GM11168 (cell line): ENCODE data around the gene MAP6.
"Not testable (repeated sequence)": the region's sequence is repeated elsewhere in the genome, so short reads cannot be mapped to it uniquely, and the experiment has no call there.

Source experiments
- in situ Hi-C: fragments of 300-500 bp; cut with MboI; formaldehyde crosslinking; loops from one replicate; pipeline ENCODE4 v1.12.0; 2022; ENCODE audit warnings: low sequenced_read_pairs; ENCODE audit not compliant: unreplicated experiment

MAP6 gene

DNA sequence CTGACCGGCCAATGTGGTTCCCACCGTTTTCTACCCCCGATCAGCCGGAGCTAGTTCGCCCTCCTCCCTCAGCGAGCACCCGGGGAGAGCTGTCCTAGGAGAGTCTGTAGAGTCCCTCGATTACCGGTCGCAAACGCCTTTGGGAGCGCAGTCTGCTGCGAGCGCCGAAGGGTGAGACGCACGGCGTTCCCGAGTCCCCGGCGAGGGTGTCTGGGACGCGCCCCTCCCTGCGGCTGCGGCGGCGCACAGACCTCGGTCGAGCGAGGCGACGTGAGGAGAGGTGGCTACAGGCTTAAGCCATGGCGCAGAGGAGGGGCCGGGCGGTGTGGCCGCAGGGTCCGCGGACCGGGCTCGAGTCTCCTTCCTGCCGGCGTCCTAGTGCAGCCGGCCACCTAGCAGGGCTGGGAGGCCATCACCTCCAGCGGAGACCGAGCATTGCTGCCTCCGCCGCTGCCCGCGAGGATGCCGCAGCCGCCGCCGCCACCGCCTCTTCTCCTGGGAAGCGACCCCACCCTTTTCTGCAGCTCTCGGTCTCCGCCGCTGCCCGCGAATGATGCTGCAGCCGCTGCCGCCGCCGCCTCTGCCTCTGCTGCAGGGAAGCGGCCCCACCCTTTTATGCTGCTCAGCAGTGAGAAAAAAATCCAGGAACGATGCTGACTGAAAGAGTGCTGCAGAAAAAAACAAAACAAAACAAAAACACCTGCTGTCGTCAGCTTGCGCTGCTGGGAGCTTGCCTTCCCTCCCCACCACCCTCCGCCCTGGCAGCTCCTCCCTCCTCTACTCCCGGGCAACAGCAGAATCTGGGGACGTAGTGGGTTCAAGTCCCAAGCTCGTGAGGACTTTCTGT, at the start of gene MAP6:
MAP6 (minus strand) TSS at position 588 of the 847 bp plus-strand sequence. CDS start 669 bp downstream, outside the sequence.
- in situ Hi-C loops, result no loop called here

DNA sequence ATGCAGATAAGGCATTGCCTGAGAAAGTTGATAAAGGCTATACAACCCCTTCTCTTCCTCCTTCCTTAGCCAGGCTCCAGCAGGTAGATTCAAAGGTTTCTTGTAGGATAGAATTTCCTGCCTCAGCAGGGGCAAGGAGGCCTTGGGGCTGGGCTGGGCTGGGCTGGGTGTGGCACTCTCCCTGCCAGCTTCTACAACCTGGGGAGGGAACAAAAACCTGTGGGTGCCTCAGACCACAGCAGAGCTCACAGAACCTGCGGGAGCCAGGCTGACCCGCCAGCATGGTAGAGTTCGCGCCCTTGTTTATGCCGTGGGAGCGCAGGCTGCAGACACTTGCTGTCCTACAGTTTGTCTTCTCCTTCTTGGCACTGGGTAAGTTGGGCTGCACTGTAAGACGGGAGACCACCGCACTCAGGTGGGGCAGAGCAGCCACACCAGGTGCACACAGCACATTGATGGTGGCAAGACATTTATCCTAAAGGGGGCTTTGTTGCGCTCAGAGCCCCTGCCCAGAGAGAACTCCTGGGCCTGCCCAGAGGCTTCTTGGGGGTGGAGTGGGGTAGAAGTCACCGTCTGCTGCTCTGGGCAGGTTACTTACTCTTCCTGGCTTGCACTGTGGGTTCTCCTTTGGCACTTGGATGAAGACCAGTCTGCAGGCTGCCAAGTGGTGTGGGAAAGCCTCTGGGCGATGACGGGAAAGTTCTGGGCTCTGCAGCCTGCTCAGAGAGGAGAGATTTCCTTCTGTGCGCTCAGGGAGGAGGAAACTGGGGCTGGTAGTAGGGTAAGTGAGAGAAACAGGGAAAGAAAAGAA, 49.0 kb upstream of the MAP6 start, which contains the start of gene MOGAT2:
MOGAT2 (plus strand) TSS at position 231 of the 811 bp plus-strand sequence; CDS start at position 282, 51 bp downstream.
- in situ Hi-C loops, result no loop called here

DNA sequence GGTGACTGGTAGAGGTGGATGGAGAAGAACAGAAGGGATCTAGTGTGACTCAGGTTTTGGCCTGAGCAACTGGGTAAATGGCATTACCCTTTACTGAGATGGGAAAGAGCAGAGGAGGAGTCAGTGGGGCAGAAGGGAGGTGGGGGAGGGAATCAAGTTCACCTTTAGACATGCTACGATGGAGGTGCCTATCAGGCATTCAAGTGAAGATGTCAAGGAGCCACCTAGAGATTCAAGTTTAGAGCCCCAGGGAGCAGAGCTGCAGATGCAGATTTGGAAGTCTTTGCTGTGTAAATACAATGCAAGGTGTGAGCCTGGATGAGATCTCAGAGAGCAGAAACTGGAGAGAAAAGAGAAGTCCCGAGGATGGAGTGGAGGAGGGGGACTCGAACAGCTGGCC, 47.8 kb upstream of the MAP6 start:
- in situ Hi-C loops, result no loop called here

DNA sequence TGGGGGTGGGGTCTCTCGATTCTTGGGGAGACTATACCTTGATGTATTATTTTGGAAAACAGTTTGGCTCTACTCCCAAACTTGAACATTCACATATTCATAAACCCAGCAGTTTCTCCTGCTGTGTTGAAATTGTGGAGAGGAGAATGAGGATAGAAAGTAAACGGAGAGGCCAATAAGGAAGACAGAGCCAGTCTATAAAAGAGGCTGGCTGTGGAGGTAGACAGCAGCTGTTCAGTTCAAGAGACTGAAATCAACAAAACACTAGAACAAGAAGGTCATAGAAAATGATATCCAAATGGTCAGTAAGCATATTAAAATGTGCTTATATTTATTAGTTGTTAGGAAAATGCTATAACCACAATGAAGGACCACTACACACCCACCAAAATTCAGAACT, 46.9 kb upstream of the MAP6 start:
- in situ Hi-C loops, result no loop called here

DNA sequence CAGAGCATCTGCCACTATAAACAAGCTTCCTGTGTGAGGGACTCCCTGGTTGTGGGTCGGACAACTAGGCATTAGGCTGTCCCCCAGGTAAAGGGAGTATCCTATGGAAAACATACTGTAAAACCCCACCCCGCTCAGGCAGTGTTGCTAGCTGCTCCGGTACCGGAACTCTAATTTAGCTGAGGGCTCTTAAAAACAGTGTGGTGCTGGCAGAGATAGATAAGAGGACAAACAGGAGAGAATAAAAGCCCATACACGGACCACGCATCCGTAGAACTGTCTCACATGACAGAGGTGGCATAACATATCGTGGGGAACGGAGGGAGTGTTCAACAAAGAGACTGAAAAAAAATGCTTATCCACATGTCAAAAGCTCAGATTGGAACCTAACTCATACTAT, 45.4 kb upstream of the MAP6 start:
- in situ Hi-C loops, result no loop called here

DNA sequence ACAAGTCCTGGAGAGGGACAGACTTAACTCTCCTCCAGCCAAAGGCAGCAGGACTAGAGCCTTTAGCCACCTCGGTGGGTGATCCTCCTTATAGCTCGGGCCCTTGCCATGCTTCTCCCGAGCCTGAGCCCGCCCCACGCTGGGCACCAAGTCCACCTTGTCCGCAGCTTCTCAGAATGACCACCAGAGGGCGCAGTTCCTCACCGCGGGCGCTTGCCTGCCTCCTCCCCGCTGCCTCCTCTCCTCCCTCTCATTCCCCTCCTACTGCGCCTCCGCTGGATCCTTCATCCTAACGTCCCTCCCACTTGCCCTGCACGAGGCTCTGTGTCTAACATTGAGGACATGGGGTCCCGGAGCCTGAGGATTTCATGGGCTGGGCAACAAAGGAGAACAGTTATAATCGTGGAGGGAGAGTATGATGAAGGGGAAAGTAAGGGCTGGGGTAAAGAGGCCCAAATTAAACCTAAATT, 37.5 kb upstream of the MAP6 start:
- in situ Hi-C loops, result no loop called here

DNA sequence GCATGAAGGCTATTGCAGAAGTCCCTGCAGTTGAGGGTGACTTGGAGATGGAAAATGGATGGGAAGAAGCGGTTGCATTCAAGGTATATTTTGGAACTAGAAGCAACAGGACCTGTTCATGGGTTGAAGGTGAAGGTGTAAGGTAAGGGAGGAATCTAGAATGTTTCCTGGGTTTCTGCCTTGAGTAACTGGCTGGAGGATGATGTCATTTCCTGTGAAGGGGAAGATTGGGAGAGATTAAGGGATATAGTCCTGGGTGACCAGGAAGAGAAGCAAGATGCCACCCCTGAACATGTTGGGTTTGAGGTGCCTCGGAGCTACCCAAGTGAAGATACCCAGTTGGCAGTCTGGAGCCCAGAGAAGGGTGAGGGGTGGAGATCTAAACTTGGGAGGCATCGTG, 36.7 kb upstream of the MAP6 start:
- in situ Hi-C loops, result no loop called here

DNA sequence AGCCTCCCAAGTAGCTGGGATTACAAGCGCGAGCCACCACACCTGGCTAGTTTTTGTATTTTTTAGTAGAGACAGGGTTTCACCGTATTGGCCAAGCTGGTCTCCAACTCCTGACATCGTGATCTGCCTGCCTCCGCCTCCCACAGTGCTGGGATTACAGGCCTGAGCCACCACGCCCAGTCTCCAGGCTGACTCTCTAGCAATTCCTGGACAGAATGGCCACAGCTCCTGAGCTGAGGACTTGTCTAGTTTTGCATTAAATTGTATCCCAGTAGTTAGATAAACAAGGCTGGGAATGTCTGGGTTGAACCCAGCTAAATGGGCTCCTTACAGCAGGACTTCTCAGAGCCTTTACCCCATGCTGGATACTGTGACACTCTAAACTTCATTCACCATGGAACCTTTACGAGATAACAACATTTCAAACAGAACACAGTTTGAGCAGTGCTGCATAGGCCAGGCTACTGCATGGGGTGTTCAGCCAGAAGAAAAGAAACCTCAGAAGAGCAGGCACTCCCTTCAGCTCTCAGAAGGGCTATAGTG, 34.9 kb upstream of the MAP6 start:
- in situ Hi-C loops, result no loop called here

DNA sequence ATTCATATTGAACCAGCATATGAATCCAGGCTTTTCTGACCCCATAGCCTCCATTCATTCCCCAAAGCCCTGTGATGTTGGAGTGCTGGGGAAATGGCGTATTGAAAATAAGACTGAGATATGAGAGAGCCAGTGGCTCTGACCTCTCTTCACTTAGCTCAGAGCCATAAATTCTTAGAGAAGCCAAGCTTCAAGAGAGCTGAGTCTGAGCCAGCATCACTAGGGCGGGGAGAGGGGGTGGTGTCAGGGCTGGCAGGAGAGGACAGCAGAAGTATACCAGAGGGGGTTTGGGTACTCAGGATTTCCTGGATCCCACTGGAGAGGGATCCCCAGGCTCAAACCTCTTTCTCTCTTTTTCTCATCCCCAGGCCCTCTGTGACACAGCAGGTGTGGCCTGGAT, 32.1 kb upstream of the MAP6 start:
- in situ Hi-C loops, result no loop called here

DNA sequence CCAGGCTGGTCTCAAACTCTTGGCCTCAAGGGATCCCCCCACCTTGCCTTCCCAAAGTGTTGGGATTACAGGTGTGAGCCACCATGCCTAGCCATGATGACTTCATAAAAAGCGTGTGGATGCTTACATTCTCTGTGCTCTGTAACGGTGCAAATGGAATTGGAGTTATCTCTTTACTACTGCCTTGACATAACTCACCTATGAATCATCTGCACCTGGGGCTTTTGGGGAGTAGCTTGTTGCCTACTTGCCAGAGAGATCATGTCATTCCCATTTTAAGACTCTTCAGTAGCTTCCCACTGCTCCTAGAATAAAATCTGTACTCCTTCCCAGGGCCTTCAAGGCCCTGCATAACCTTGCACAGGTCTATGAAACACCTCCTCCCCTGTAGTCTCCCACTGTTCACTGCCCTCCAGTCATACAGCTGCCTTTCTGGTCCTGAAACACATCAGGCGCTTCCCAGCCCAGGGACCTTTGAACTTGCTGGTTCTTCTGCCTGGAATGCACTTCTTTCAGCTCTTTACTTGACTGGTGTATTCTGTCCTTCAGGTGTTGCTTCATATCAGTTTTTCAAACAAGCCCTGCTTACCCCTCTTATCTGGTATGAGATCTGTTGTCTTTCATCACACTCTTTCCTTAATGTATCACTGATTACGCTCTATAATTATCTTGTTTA, 29.2 kb upstream of the MAP6 start:
- in situ Hi-C loops, result no loop called here

DNA sequence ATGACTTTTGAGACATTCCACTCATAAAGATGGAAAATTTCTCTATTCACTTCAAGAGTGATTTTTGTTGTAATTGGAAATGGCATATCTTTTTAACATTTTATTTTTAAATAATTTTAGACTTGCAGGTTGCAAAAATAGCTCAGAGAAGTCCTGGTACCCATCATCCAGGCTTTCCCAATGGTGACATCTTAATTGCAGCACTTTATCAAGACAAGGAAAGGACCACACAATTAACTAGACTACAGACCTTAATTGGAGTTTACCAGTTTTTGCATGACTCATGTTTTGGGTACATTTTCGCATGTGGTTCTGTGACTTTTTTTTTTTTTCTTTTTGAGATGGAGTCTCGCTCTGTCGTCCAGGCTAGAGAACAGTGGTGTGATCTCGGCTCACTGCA, 23.0 kb upstream of the MAP6 start:
- in situ Hi-C loops, result no loop called here

DNA sequence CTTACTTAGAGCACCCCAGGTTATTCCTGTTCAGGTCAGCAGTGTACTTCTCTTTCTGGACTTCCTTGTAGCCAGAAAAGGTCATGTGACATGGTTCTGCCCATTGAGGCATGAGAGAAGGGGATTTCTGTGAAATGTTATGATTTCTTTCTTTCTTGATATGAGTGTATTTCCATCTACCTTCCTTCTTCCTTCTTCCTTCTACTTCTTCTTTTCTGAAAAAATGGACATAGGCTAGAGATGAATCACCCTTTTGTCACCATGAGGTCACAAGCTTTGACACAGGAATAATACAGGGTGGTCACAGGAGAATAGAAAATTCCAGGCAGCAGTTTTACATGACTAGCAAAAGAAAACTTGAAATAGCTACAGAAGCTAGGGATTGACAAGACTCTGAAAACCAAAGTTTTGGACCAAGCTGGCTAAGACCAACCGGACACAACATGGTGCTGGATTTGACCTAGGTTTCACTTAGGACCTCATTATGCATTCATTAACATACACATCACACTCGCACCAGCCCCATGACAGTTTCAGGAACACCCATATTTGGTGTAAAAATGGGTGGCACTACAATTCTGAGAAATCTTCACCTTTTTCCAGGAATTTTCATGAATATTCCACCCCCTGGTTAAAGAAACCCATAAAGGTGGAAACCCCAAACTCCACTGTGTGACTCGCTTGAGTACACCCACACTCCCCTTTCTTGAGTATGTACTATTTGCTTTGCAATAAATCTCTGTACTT, 21.2 kb upstream of the MAP6 start:
- in situ Hi-C loops, result no loop called here

DNA sequence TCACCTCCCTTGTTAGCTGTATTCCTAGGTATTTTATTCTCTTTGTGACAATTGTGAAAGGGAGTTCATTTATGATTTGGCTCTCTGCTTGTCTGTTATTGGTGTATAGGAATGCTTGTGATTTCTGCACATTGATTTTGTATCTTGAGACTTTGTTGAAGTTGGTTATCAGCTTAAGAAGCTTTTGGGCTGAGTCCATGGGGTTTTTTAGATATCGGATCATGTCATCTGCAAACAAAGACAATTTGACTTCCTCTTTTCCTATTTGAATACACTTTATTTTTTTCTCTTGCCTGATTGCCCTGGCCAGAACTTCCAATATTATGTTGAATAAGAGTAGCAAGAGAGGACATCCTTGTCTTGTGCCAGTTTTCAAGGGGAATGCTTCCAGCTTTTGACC, 15.0 kb upstream of the MAP6 start:
- in situ Hi-C loops, result not testable (repeated sequence)

DNA sequence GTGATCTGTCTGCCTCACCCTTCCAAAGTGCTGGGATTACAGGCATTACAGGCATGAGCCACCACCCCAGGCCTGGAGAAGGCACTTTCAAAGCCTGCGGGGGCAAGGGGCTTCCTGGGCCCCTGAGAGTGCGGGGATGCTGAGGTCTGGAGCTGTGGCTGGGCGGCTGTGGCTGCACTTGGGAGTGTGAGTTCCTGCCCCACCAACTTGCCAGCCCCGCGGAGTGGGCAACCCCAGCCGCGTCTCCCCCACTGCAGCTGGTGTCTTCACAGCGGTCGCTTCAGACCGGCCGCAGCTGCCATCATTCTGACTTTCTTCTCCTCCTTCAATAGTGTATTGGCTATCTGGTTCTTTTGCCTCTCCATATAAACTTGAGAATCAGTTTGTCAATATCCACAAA, 10.7 kb upstream of the MAP6 start:
- in situ Hi-C loops, result no loop called here

DNA sequence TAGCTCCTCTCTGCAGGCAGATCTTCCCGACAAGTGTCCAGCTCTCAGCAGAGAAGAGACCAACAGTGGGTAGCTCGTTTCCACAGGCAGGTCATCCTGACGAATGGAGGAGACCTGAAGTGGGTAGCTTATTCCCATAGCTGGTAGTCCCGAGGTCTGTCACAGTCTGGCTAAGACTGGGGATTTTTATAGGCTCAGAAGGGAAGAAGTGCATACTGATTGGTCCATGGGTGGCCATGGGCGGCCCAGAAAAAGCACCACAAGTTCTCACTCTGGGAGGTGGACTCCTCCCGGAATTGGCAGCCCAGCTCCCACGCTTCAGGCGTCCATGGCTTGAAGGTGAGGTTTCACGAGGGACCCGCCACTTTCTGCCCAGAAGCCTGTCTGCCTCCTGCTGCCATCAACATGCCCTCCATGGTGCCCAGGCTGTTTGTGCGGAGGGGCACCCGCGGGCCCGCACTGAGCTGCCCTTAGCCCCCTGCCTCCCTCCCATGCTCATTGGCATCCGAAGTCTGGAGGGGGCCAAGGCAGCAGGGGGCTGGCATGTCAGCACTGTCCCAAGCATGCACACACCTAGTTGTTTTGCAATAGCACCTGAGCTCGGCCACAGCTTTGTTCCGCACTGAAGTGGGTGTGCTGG, 9.9 kb upstream of the MAP6 start:
- in situ Hi-C loops, result no loop called here

DNA sequence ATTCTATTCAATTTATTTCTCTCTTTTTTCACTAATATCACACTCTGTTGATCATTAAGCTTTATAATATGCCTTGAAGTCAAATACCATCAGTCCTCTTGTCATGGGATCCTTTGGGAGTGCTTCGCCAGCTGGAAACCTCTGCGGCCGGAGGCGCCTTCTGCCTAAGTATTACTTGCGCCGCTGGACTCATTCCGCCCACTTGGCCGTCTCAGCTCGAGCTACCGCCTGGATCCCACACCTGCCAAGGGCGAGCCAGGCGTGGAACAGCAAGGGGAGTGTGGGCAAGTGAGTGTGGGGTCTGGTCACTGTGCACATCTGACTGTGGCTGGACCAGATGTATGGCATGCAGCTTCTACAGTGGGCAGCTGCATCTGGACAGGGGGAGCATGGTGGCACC, 9.1 kb upstream of the MAP6 start:
- in situ Hi-C loops, result no loop called here

DNA sequence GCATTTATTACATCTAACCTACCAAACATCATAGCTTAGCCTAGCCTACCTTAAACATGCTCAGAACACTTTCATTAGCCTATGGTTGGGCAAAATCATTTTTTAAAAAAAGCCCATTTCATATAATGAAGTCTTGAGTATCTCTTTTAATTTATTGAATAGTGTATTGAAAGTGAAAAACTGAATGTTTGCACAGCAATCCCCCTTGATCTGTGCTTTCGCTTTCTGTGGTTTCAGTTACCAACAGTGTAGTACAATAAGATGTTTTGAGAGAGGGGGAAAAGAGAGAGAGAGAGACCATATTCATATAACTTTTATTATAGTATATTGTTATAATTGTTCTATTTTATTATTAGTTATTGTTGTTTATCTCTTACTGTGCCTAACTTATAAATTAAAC, 8.4 kb upstream of the MAP6 start:
- in situ Hi-C loops, result no loop called here

DNA sequence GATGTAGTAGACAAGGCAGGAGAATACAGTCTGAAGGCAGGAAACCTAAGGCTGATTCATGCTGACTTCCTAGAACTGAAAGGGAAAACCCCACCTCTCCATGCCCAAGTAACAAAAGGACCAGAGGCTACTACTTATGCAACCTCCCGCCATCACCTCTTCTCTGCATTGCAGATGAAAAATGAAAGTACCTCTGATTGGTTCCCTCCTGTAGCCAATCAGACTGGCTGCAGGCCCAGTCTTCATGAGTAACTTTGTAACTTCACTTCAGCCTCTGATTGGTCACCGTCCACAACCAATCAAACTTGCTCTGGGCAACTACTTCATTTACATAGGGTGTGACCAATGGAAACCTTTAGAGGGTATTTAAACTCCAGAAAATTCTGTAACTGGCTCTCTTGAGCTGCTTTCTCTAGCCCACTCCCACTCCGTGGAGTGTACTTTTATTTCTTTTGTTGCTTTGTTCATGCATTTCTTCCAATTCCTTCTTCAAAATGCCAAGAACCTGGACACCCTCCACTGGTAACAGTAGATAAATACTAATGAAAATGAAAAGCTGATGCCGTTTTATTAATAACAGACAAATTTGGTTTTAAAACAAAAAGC, 5.2 kb upstream of the MAP6 start:
- in situ Hi-C loops, result no loop called here
